Stimulated activated memory B cell treated with anti-CD40 and anti-IgM and Interleukin-4, amounts not matched to agents 10 μg/mL and 1 μg/mL and 100 μg/mL, for 72 hours (primary cell): ENCODE measurements around the gene CHRNE.
"Not testable (repeated sequence)": the region's sequence is repeated elsewhere in the genome, so short reads cannot be mapped to it uniquely, and the experiment has no call there.

Experiments used
- ATAC-seq: fragments of 150-1000 bp; cut with Tn5 transposase; 2 replicates; pipeline ENCODE4 v1.10.0; 2021
- H3K27ac Mint-ChIP-seq: one replicate; pipeline ENCODE4 v1.8.0; 2022; ENCODE audit warnings: mild to moderate bottlenecking, mixed read lengths
- H3K27me3 Mint-ChIP-seq: one replicate; pipeline ENCODE4 v1.8.0; 2022; ENCODE audit warnings: mixed read lengths
- H3K36me3 Mint-ChIP-seq: one replicate; pipeline ENCODE4 v1.8.0; 2022; ENCODE audit warnings: mixed read lengths
- H3K4me1 Mint-ChIP-seq: one replicate; pipeline ENCODE4 v1.8.0; 2022; ENCODE audit warnings: mixed read lengths
- H3K4me3 Mint-ChIP-seq: one replicate; pipeline ENCODE4 v1.8.0; 2022; ENCODE audit warnings: mild to moderate bottlenecking, moderate library complexity, mixed read lengths
- H3K9me3 Mint-ChIP-seq: one replicate; pipeline ENCODE4 v1.8.0; 2022; ENCODE audit warnings: mixed read lengths

Gene CHRNE

DNA sequence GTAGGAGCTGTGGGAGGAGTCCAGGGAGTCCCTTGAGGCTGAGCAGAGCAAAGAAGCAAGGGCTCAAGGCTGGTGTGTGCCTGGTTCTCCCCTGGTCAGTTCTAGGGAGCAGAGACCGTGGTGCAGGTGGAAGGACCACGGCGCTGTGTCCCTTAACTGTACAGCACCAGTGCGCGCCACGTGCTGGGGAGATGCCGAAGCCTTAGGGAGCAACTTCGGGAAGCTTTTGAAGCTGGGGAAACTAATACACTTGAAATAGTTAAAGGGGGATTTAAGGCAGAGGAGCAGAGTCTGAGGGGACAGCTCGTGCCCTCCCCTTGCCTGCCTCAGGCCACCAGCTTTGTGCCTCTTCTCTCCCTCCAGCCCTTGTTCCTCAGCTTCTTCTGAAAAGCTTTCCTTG lies 42.2 kb downstream of the CHRNE start:
- Mint-ChIP-seq H3K4me3 (no peak overlapping the region), H3K27ac (no peak overlapping the region), H3K4me1 (peaks cover 16% of the 10 kb centered on the region), H3K9me3 (no peaks in the 10 kb centered on the region), H3K36me3 (peaks cover 19% of the 10 kb centered on the region), H3K27me3 (no peaks in the 10 kb centered on the region)
- no peak for ATAC-seq

DNA sequence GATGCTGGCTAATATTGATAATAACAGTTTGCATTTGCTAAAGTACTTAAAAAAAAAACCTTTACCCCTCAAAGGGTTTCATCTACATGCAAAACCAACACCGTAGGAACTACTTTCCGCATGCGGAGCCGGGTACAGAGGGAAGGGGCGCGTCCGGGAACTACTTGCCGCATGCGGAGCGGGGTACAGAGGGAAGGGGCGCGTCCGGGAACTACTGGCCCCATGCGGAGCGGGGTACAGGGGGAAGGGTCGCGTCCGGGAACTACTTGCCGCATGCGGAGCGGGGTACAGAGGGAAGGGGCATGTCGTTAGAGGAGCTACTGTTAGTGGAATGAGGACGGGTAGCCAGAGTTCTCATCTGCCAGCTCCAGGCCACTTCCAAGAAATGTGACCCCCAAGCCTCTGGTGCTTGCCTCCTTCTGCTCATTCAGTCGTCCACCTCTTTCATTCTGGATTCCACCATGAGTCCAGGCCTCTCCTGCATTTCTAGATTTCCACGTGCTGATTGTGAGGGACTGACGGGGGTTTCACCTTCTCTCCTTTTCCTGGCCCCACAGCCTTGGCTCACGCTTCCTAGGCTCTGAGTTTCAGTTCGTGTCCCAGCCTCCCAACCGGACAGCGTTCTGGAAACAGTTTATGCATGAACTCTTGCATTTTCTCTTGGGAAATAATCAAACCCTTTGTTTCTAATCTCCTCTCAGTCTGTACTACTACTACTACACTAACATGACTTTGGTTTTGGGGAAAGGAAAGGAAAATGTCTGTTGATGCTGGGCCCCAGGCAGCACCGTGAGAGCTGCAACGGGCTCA lies 42.9 kb downstream of the CHRNE start:
- no peak for ATAC-seq
- peaks cover 19% of the 10 kb centered on the region for H3K36me3 Mint-ChIP-seq
- no peaks in the 10 kb centered on the region for H3K9me3 Mint-ChIP-seq
- H3K27me3 Mint-ChIP-seq: no peaks in the 10 kb centered on the region
- H3K4me3 Mint-ChIP-seq: no peak overlapping the region
- no peak overlapping the region for H3K27ac Mint-ChIP-seq
- H3K4me1 Mint-ChIP-seq: peaks cover 16% of the 10 kb centered on the region

- Mint-ChIP-seq H3K36me3 (peaks cover 29% of the 10 kb centered on the region), H3K4me3 (no peak overlapping the region), H3K27me3 (no peaks in the 10 kb centered on the region), H3K4me1 (peaks cover 24% of the 10 kb centered on the region), H3K9me3 (no peaks in the 10 kb centered on the region), H3K27ac (no peak overlapping the region)
- no peak for ATAC-seq
Observed at GRCh38 chr17:4858882-4859260, 44.0 kb downstream of the CHRNE start.

DNA sequence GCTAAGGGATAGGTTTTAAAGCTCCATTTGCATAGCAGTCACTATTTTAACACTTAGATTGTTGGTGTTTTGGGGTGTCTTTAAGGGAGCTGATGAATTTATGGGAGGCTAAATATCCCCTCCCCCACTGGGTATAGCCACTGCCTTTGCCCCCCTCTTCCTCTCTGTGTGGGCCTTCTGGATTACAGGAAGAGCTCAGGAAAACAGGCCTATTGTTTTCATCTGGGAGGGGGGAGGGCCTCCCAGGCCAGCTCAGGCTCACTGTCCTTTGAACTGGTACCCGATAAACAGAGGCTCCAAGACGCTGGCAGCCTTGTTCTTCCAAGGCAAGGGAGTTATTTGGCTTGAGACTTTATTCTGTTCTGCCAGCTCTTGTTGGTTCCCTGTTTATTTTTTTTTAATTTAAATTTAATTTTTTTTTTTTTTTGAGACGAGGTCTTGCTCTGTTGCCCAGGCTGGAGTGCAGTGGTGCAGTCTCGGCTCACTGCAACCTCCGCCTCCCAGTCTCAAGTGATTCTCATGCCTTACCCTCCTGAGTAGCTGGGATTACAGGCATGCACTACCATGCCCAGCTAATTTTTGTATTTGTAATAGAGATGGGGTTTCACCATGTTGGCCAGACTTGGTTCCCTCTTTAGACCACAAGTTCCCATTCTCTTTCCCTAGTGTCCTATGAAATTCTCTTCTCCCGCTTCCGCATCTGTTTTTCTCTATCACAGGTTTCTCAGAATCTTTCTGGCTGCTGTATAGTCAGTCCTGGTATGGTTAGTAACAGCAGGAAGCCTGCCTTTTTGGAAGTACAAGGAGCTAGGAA lies 44.6 kb downstream of the CHRNE start:
- Mint-ChIP-seq H3K27me3 (no peaks in the 10 kb centered on the region), H3K4me1 (peaks cover 24% of the 10 kb centered on the region)
- no peak for ATAC-seq

GRCh38 chr17:4857347-4857746 lies 45.6 kb downstream of the CHRNE start:
- Mint-ChIP-seq H3K4me1 (peaks cover 26% of the 10 kb centered on the region), H3K36me3 (peaks cover 32% of the 10 kb centered on the region)
- H3K27me3 Mint-ChIP-seq, H3K4me3 Mint-ChIP-seq, ATAC-seq, H3K27ac Mint-ChIP-seq, H3K9me3 Mint-ChIP-seq: not testable (repeated sequence)

More for the DNA sequence above, 44.6 kb downstream of the CHRNE start:
- Mint-ChIP-seq H3K27ac (no peak overlapping the region), H3K4me3 (no peak overlapping the region), H3K9me3 (no peaks in the 10 kb centered on the region), H3K36me3 (peaks cover 30% of the 10 kb centered on the region)

DNA sequence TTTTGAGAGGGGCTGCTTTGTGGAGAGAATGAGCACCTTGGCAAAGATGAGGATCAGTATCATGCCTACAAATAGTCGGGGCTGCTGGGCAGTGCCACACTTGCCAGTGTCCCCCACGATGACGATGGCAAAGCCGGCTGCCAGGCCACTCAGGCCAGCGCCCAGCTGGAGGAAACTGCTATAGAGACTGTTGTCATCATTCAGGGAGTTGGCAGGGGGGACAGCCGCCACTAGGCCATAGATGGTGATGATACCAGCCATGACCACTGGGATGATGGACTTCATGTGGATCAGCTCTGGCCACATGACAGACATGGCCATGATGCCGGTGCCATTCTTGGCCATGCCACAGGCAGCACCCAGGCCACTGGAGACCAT lies 46.0 kb downstream of the CHRNE start:
- Mint-ChIP-seq H3K27me3 (no peaks in the 10 kb centered on the region), H3K27ac (no peak overlapping the region), H3K4me3 (no peak overlapping the region), H3K36me3 (peaks cover 36% of the 10 kb centered on the region), H3K4me1 (peaks cover 30% of the 10 kb centered on the region), H3K9me3 (peaks cover 5% of the 10 kb centered on the region)
- no peak for ATAC-seq

- Mint-ChIP-seq H3K27me3 (no peaks in the 10 kb centered on the region), H3K27ac (no peak overlapping the region), H3K9me3 (peaks cover 5% of the 10 kb centered on the region), H3K4me3 (no peak overlapping the region), H3K36me3 (peaks cover 37% of the 10 kb centered on the region), H3K4me1 (peaks cover 34% of the 10 kb centered on the region)
- ATAC-seq: no peak
Observed at GRCh38 chr17:4856271-4856936, 46.5 kb downstream of the CHRNE start.

DNA sequence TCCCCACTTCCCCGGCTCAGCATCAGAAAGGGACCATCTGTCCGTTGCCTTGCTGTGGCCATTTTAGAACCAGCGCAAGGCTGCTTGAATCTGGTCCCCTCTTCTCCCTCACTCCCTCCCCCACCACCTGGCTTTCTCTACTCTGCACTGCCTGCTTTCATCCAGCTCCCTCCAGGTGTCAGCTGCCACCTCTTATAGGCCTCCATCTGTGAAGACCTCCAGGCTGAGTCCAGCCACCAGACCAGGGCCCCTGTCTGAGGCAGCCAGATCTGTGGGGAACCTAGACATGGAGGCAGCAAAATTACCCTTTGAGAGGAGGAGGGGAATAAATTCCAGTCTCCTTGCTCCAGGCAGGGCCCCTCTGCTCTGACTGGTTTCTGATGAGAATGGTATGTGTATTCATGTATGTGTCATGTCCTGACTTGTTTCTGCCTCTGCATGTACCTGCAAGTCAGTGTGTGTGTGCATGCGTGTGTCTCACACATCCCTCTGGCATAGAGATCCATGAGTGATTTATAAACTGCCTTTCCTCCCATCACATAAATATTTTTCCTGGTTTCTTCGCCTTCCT lies 48.7 kb downstream of the CHRNE start:
- H3K27ac Mint-ChIP-seq: no peak overlapping the region
- peaks cover 5% of the 10 kb centered on the region for H3K9me3 Mint-ChIP-seq
- H3K27me3 Mint-ChIP-seq: no peaks in the 10 kb centered on the region
- H3K4me3 Mint-ChIP-seq: no peak overlapping the region
- H3K36me3 Mint-ChIP-seq: peaks cover 35% of the 10 kb centered on the region
- H3K4me1 Mint-ChIP-seq: peaks cover 53% of the 10 kb centered on the region
- no peak for ATAC-seq

DNA sequence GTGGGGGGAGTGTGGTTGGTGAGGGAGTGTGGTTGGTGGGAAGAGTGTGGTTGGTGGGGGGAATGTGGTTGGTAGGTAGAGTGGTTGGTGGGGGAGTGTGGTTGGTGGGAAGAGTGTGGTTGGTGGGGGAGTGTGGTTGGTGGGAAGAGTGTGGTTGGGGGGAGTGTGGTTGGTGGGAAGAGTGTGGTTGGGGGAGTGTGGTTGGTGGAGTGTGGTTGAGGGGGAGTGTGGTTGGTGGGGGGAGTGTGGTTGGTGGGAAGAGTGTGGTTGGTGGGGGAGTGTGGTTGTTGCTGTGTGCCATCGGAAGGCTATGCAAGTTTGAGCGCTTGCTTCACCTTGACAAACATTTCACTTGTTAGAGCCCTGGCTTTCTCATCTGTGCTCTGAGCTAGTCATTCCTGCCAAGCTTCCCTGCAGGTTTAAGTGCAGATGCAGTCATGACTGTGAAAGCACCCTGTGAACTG lies 49.7 kb downstream of the CHRNE start:
- ATAC-seq: no peak
- Mint-ChIP-seq H3K4me3 (no peak overlapping the region), H3K27me3 (no peaks in the 10 kb centered on the region), H3K4me1 (peaks cover 53% of the 10 kb centered on the region), H3K27ac (no peak overlapping the region), H3K36me3 (peaks cover 35% of the 10 kb centered on the region), H3K9me3 (peaks cover 5% of the 10 kb centered on the region)

DNA sequence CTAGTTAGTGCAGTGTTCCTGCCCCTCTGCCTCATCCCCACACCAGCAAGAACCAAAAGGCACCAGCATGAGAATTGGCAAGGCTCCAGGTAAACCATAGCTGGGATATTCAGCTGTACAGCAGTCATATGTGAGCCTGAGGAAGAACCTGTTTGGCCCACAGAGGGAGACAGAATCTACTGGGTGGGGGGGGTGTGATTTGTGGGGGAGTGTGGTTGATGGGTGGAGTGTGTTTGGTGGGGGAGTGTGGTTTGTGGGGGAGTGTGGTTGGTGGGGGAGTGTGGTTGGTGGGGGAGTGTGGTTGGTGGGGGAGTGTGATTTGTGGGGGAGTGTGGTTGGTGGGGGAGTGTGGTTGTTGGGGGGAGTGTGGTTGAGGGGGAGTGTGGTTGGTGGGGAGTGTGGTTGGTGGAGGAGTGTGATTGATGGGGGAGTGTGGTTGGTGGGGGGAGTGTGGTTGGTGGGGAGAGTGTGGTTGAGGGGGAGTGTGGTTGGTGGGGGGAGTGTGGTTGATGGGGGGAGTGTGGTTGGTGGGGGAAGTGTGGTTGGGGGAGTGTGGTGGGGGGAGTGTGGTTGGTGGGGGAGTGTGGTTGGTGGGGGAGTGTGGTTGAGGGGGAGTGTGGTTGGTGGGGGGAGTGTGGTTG lies 50.2 kb downstream of the CHRNE start:
- Mint-ChIP-seq H3K27ac (peak overlapping the region; percentile 15), H3K9me3 (peaks cover 5% of the 10 kb centered on the region), H3K27me3 (no peaks in the 10 kb centered on the region), H3K4me1 (peaks cover 51% of the 10 kb centered on the region), H3K36me3 (peaks cover 35% of the 10 kb centered on the region), H3K4me3 (no peak overlapping the region)
- no peak for ATAC-seq

DNA sequence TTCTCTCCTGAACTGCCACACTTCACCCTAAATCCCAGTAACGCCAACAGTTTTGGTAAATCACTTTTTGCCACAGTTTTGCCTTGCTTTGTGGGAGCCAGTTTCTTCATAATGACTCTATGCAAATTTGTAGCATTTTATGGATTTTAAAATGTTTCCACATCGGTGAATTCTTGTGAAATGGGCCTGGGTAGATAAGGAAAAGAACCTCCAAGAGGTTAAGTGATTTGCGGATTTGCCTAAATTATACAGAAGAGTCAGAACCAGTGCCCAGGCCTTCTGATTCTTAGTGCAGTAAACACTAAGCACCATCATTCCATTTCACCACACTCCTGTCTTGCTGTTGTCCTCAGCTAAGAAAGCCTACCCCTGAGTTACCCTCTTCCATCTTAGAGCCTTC lies 51.8 kb downstream of the CHRNE start:
- ATAC-seq: no peak
- Mint-ChIP-seq H3K36me3 (peaks cover 24% of the 10 kb centered on the region), H3K4me1 (peaks cover 44% of the 10 kb centered on the region), H3K27me3 (no peaks in the 10 kb centered on the region), H3K9me3 (peaks cover 5% of the 10 kb centered on the region), H3K27ac (no peak overlapping the region), H3K4me3 (no peak overlapping the region)

GRCh38 chr17:4850246-4850645 lies 52.7 kb downstream of the CHRNE start:
- peaks cover 22% of the 10 kb centered on the region for H3K36me3 Mint-ChIP-seq
- ATAC-seq: no peak
- no peak overlapping the region for H3K27ac Mint-ChIP-seq
- H3K4me3 Mint-ChIP-seq: no peak overlapping the region
- peaks cover 52% of the 10 kb centered on the region for H3K4me1 Mint-ChIP-seq
- no peaks in the 10 kb centered on the region for H3K27me3 Mint-ChIP-seq
- H3K9me3 Mint-ChIP-seq: peaks cover 5% of the 10 kb centered on the region

GRCh38 chr17:4849011-4849536 lies 53.8 kb downstream of the CHRNE start:
- Mint-ChIP-seq H3K27ac (no peak overlapping the region), H3K9me3 (peaks cover 5% of the 10 kb centered on the region), H3K36me3 (peaks cover 15% of the 10 kb centered on the region), H3K4me3 (no peak overlapping the region), H3K27me3 (no peaks in the 10 kb centered on the region), H3K4me1 (peaks cover 56% of the 10 kb centered on the region)
- ATAC-seq: no peak
